A673 (cell line): Measurements from ENCODE around the gene SYNGR1.

Experiments
- EZH2 ChIP-seq: fragments of 200-600 bp; sonication (generic); IDR thresholded peaks from 2 replicates; pipeline ENCODE4 v1.6.1; 2017; ENCODE audit warnings: borderline replicate concordance, low read depth, mild to moderate bottlenecking, mixed read lengths, antibody characterized with exemption, low read length; ENCODE audit not compliant: poor library complexity, severe bottlenecking
- TF ChIP-seq, protein P1 (sequence below): fragments of 300-800, 200-600 bp; sonication (generic); conservative IDR thresholded peaks from 2 replicates; pipeline ENCODE4 v1.5.1; 2017; ENCODE audit warnings: low read depth, mild to moderate bottlenecking, antibody characterized with exemption, low read length, moderate library complexity, mixed read lengths

DNA sequence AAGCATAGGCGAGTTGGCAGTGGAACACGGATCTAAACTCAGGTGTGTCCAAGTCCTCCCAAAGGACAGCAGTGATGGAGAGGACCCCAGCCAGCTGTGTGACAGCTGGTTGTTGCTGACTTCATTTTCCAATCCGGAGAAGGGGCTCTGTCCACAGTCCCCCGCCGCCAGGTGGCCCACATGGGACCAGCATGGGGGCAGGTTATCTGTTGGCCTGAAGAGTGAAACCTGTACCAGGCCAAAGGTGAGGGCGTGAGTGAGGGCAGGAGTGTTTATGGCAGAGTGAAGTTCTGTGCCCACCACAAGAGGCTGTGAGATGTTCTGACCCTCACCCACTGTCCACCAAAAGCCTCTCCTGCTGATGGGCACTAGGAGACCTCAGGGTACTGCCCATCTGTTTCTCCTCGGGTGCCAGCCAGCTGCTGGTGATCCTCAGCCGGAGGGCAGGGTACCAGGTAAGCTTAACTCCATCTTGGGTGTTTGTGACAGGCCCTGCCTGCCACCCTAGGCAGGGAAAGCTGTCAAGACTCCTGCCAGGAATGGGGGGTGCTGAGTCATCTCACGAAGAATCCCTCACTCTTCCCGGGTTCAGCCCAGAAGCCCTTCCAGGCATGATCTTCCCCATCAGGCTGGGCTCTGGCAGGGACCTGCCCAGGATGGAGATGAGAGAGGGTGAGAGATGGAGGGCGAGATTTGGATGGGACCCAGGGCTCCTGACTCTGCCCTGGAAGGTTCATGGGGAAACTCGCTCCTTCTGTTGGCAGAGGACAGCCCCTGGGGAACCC, 34.2 kb downstream of the SYNGR1 start:
- TF ChIP-seq, protein P1, sequence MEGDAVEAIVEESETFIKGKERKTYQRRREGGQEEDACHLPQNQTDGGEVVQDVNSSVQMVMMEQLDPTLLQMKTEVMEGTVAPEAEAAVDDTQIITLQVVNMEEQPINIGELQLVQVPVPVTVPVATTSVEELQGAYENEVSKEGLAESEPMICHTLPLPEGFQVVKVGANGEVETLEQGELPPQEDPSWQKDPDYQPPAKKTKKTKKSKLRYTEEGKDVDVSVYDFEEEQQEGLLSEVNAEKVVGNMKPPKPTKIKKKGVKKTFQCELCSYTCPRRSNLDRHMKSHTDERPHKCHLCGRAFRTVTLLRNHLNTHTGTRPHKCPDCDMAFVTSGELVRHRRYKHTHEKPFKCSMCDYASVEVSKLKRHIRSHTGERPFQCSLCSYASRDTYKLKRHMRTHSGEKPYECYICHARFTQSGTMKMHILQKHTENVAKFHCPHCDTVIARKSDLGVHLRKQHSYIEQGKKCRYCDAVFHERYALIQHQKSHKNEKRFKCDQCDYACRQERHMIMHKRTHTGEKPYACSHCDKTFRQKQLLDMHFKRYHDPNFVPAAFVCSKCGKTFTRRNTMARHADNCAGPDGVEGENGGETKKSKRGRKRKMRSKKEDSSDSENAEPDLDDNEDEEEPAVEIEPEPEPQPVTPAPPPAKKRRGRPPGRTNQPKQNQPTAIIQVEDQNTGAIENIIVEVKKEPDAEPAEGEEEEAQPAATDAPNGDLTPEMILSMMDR = no peak
- no peak for TF ChIP-seq EZH2
